Endothelial cell (in vitro differentiated cells): ENCODE measurements around the gene FGF5. TPM values are rescaled to one million over a fixed set of nuclear protein-coding genes. Genes with fewer than 3 reads are reported as not detected.
"Not testable (repeated sequence)": the region's sequence is repeated elsewhere in the genome, so short reads cannot be mapped to it uniquely, and the experiment has no call there.

Experiments
- DNase-seq: peaks from one replicate; pipeline ENCODE4 v3.0.0; 2021; ENCODE audit warnings: low spot score
- H3K27ac Mint-ChIP-seq: one replicate; pipeline ENCODE4 v1.8.0; 2021; ENCODE audit warnings: mixed read lengths, inconsistent platforms; ENCODE audit not compliant: unreplicated experiment
- H3K27me3 Mint-ChIP-seq: one replicate; pipeline ENCODE4 v1.8.0; 2021; ENCODE audit warnings: mild to moderate bottlenecking, moderate library complexity, mixed read lengths, inconsistent platforms; ENCODE audit not compliant: unreplicated experiment
- H3K36me3 Mint-ChIP-seq: one replicate; pipeline ENCODE4 v1.8.0; 2021; ENCODE audit warnings: mild to moderate bottlenecking, low read depth, mixed read lengths, inconsistent platforms; ENCODE audit not compliant: unreplicated experiment
- H3K4me1 Mint-ChIP-seq: one replicate; pipeline ENCODE4 v1.8.0; 2021; ENCODE audit warnings: mild to moderate bottlenecking, mixed read lengths, inconsistent platforms; ENCODE audit not compliant: unreplicated experiment
- H3K4me3 Mint-ChIP-seq: one replicate; pipeline ENCODE4 v1.8.0; 2021; ENCODE audit warnings: mild to moderate bottlenecking, mixed read lengths, inconsistent platforms; ENCODE audit not compliant: unreplicated experiment
- H3K9me3 Mint-ChIP-seq: one replicate; pipeline ENCODE4 v1.8.0; 2021; ENCODE audit warnings: mixed read lengths, inconsistent platforms; ENCODE audit not compliant: unreplicated experiment
- CTCF ChIP-seq: fragments of 200-600 bp; sonication (generic); IDR thresholded peaks from one replicate; pipeline ENCODE4 v1.5.0; 2021; ENCODE audit warnings: antibody characterized with exemption; ENCODE audit not compliant: unreplicated experiment
- total RNA-seq: library from RNA; stranded (reverse); fragmentation: NEBNext Ultra II Directional; extraction: Animal tissue kit (Norgen Biotek cat#: 25700); gene quantifications from one replicate; pipeline ENCODE4 v1.2.1, GENCODE V29; 2021; ENCODE audit not compliant: unreplicated experiment

The FGF5 gene
- total RNA-seq, 1 donor from 2014 or later = not detected

GRCh38 chr4:80239480-80240150 is 26.8 kb upstream of the FGF5 start:
- DNase-seq = no peak
- no peak overlapping the region for H3K4me3 Mint-ChIP-seq
- peaks cover 5% of the 10 kb centered on the region for H3K4me1 Mint-ChIP-seq
- no peaks in the 10 kb centered on the region for H3K9me3 Mint-ChIP-seq
- TF ChIP-seq CTCF = no peak
- no peaks in the 10 kb centered on the region for H3K27me3 Mint-ChIP-seq
- H3K36me3 Mint-ChIP-seq = no peaks in the 10 kb centered on the region
- no peak overlapping the region for H3K27ac Mint-ChIP-seq

- H3K4me3 Mint-ChIP-seq = no peak overlapping the region
- TF ChIP-seq CTCF = no peak
- no peak overlapping the region for H3K27ac Mint-ChIP-seq
- no peaks in the 10 kb centered on the region for H3K9me3 Mint-ChIP-seq
- no peaks in the 10 kb centered on the region for H3K27me3 Mint-ChIP-seq
- DNase-seq = no peak
- peaks cover 2% of the 10 kb centered on the region for H3K4me1 Mint-ChIP-seq
- H3K36me3 Mint-ChIP-seq = no peaks in the 10 kb centered on the region
Measured at GRCh38 chr4:80240976-80241375, 25.5 kb upstream of the FGF5 start.

- no peak for DNase-seq
- no peak overlapping the region for H3K4me3 Mint-ChIP-seq
- no peaks in the 10 kb centered on the region for H3K9me3 Mint-ChIP-seq
- peaks cover 3% of the 10 kb centered on the region for H3K27me3 Mint-ChIP-seq
- no peak for TF ChIP-seq CTCF
- H3K27ac Mint-ChIP-seq = no peak overlapping the region
- no peaks in the 10 kb centered on the region for H3K36me3 Mint-ChIP-seq
- no peaks in the 10 kb centered on the region for H3K4me1 Mint-ChIP-seq
Measured at GRCh38 chr4:80243274-80244018, 23.0 kb upstream of the FGF5 start.

- not testable (repeated sequence) for H3K27ac Mint-ChIP-seq, H3K36me3 Mint-ChIP-seq
Measured at GRCh38 chr4:80247484-80247883, 19.0 kb upstream of the FGF5 start.

GRCh38 chr4:80249144-80249543 is 17.3 kb upstream of the FGF5 start:
- H3K36me3 Mint-ChIP-seq = no peaks in the 10 kb centered on the region
- no peaks in the 10 kb centered on the region for H3K9me3 Mint-ChIP-seq
- H3K27ac Mint-ChIP-seq = no peak overlapping the region
- peaks cover 3% of the 10 kb centered on the region for H3K27me3 Mint-ChIP-seq
- TF ChIP-seq CTCF = no peak
- no peaks in the 10 kb centered on the region for H3K4me1 Mint-ChIP-seq
- H3K4me3 Mint-ChIP-seq = no peak overlapping the region
- no peak for DNase-seq

More at GRCh38 chr4:80247484-80247883, 19.0 kb upstream of the FGF5 start:
- not testable (repeated sequence) for H3K4me3 Mint-ChIP-seq, DNase-seq, H3K27me3 Mint-ChIP-seq, H3K9me3 Mint-ChIP-seq, H3K4me1 Mint-ChIP-seq
